Forelimb muscle (tissue), 1 donor: ENCODE data around the gene RPAP3. TPM values are rescaled to one million over a fixed set of nuclear protein-coding genes. Genes with fewer than 3 reads are reported as not detected.
A peak's percentile ranks its signal among the peaks of the same experiment; 100 is the strongest.

Experiments used
- DNase-seq: peaks from one replicate; pipeline ENCODE4 v3.0.0-alpha.2; 2013; ENCODE audit warnings: low read depth
- polyA plus RNA-seq: library from polyadenylated mRNA; unstranded; fragments of 120-200 nt; gene quantifications from one replicate; pipeline ENCODE4 v1.2.1, GENCODE V29; 2013; ENCODE audit not compliant: insufficient read length

RPAP3 gene
- polyA plus RNA-seq, 1 donor: 25.4 TPM

- DNase-seq: no peak
Measured at GRCh38 chr12:47721431-47721973, 15.7 kb upstream of the RPAP3 start.

- DNase-seq: no peak
Measured at GRCh38 chr12:47718531-47718930, 12.7 kb upstream of the RPAP3 start.

GRCh38 chr12:47717443-47718193 is 11.8 kb upstream of the RPAP3 start:
- peak; percentile 77 for DNase-seq

- DNase-seq: no peak
Measured at GRCh38 chr12:47717046-47717442, 11.2 kb upstream of the RPAP3 start.

GRCh38 chr12:47715877-47716548 is 10.2 kb upstream of the RPAP3 start:
- no peak for DNase-seq

- peak; percentile 78 for DNase-seq
Measured at GRCh38 chr12:47715393-47715876, 9.6 kb upstream of the RPAP3 start.

- DNase-seq: no peak
Measured at GRCh38 chr12:47714826-47715386, 9.1 kb upstream of the RPAP3 start.

- DNase-seq: no peak
Measured at GRCh38 chr12:47712171-47712570, 6.3 kb upstream of the RPAP3 start.

GRCh38 chr12:47711448-47711847 is 5.6 kb upstream of the RPAP3 start:
- DNase-seq: no peak

- no peak for DNase-seq
Measured at GRCh38 chr12:47710278-47710677, 4.4 kb upstream of the RPAP3 start.

GRCh38 chr12:47709671-47710070 is 3.8 kb upstream of the RPAP3 start:
- no peak for DNase-seq

GRCh38 chr12:47709237-47709636 is 3.4 kb upstream of the RPAP3 start:
- no peak for DNase-seq

GRCh38 chr12:47707905-47708543 is 2.2 kb upstream of the RPAP3 start:
- no peak for DNase-seq

- DNase-seq: no peak
Measured at GRCh38 chr12:47707355-47707754, 1.5 kb upstream of the RPAP3 start.

GRCh38 chr12:47705229-47705565 is 633 bp downstream of the RPAP3 start:
- DNase-seq: no peak

GRCh38 chr12:47704719-47705118 is 1.1 kb downstream of the RPAP3 start:
- no peak for DNase-seq

- no peak for DNase-seq
Measured at GRCh38 chr12:47700263-47700662, 5.6 kb downstream of the RPAP3 start.

- DNase-seq: no peak
Measured at GRCh38 chr12:47698631-47699030, 7.2 kb downstream of the RPAP3 start.

- DNase-seq: no peak
Measured at GRCh38 chr12:47698055-47698454, 7.8 kb downstream of the RPAP3 start.

GRCh38 chr12:47689215-47689614 is 16.6 kb downstream of the RPAP3 start:
- DNase-seq: no peak

GRCh38 chr12:47687636-47688035 is 18.2 kb downstream of the RPAP3 start:
- no peak for DNase-seq

- no peak for DNase-seq
Measured at GRCh38 chr12:47686645-47687240, 19.1 kb downstream of the RPAP3 start.
